Kidney (tissue), 14 donors: ENCODE data around the gene MYO7B. TPM values are rescaled to one million over a fixed set of nuclear protein-coding genes. Genes with fewer than 3 reads are reported as not detected.

Experiments used
- DNase-seq, 5 donors: peaks; one replicate each; pipeline ENCODE4 v3.0.0-alpha.2; 2013 to 2020
- FAIRE-seq: peaks from 2 replicates; lab custom pipeline; 2012; peaks lifted over from hg19 to GRCh38; lab: Jason Lieb, UNC
- H3K27ac ChIP-seq, 2 donors: one replicate each; pipeline ENCODE4 v1.7.0; 2013; ENCODE audit warnings: low read depth in 2 of 2, low read length in 2 of 2, inconsistent platforms in 1 of 2
- H3K27me3 ChIP-seq: one replicate; pipeline ENCODE4 v1.7.1; 2013; ENCODE audit warnings: low read length, inconsistent platforms; ENCODE audit not compliant: control insufficient read depth, insufficient read depth
- H3K36me3 ChIP-seq, 3 donors: one replicate each; pipeline versions ENCODE4 v1.7.0 to v1.7.1; 2013; ENCODE audit warnings: low read length in 3 of 3, control low read depth in 1 of 3, inconsistent platforms in 1 of 3; ENCODE audit not compliant: insufficient read depth in 3 of 3, control insufficient read depth in 2 of 3
- H3K4me1 ChIP-seq, 3 donors: one replicate each; pipeline versions ENCODE4 v1.7.0 to v1.7.1; 2013; ENCODE audit warnings: low read length in 3 of 3, inconsistent platforms in 1 of 3, low read depth in 1 of 3; ENCODE audit not compliant: control insufficient read depth in 2 of 3, insufficient read depth in 2 of 3
- H3K4me3 ChIP-seq, 3 donors: one replicate each; pipeline versions ENCODE4 v1.7.0 to v1.8.1; 2013; ENCODE audit warnings: low read length in 3 of 3, control low read depth in 1 of 3, inconsistent platforms in 1 of 3
- H3K9ac ChIP-seq, 3 donors: one replicate each; pipeline versions ENCODE4 v1.7.0 to v1.7.1; 2013; ENCODE audit warnings: low read length in 3 of 3, control low read depth in 1 of 3, inconsistent platforms in 1 of 3
- H3K9me3 ChIP-seq, 3 donors: one replicate each; pipeline versions ENCODE4 v1.7.0 to v1.7.1; 2013; ENCODE audit warnings: low read length in 3 of 3, control low read depth in 1 of 3, inconsistent platforms in 1 of 3; ENCODE audit not compliant: control insufficient read depth in 2 of 3, insufficient read depth in 1 of 3
- intact Hi-C: fragments of 100-400 bp; cut with DNase I; formaldehyde crosslinking; loops from one replicate; pipeline ENCODE4 v1.11.1; 2022
- polyA plus RNA-seq: library from polyadenylated mRNA; stranded (reverse); fragments of 350-450 nt; fragmentation: Illumina TruSeq; extraction: RNeasy Lipid Tissue Mini Kit (QIAGEN cat#74804); gene quantifications from one replicate; pipeline ENCODE4 v1.2.3, GENCODE V29; 2014; ENCODE audit warnings: low read depth, low replicate concordance; ENCODE audit not compliant: insufficient read depth
- total RNA-seq: library from RNA; stranded (reverse); fragmentation: NEBNext Ultra II Directional; extraction: Animal tissue kit (Norgen Biotek cat#: 25700); gene quantifications from one replicate; pipeline ENCODE4 v1.2.1, GENCODE V29; 2021
- TF ChIP-seq, protein P1 (sequence below): IDR thresholded peaks from 3 replicates; pipeline ENCODE4 v1.5.1; 2012; ENCODE audit warnings: mild to moderate bottlenecking, moderate library complexity, borderline replicate concordance; ENCODE audit not compliant: insufficient read depth; ENCODE audit errors: extremely low read depth
- donor health status: control.
- donor health status: control.
- donor health status: control.
- donor health status: control.
- donor health status: control.
- donor health status: DM: yes; HTN: yes; CAD: no.
- donor health status: Normal renal cell carcinoma (clear cell type).

Gene MYO7B
- total and polyA plus RNA-seq, 2 donors from 2014 or later, result 11.0 to 22.2 TPM

GRCh38 chr2:127669056-127669455 is 133.6 kb downstream of the MYO7B start:
- intact Hi-C loops, result no loop called here
- H3K4me1 ChIP-seq, result peaks cover 0 to 6% (median 0%) of the 10 kb centered on the region in 3 donors
- no peaks in the 10 kb centered on the region for H3K9me3 ChIP-seq
- FAIRE-seq (no peak), DNase-seq (no peak)
- H3K27ac ChIP-seq, result no peak overlapping the region
- H3K27me3 ChIP-seq, result no peaks in the 10 kb centered on the region
- H3K4me3 ChIP-seq, result no peak overlapping the region
- no peak overlapping the region for H3K9ac ChIP-seq
- H3K36me3 ChIP-seq, result no peaks in the 10 kb centered on the region
- TF ChIP-seq, protein P1, sequence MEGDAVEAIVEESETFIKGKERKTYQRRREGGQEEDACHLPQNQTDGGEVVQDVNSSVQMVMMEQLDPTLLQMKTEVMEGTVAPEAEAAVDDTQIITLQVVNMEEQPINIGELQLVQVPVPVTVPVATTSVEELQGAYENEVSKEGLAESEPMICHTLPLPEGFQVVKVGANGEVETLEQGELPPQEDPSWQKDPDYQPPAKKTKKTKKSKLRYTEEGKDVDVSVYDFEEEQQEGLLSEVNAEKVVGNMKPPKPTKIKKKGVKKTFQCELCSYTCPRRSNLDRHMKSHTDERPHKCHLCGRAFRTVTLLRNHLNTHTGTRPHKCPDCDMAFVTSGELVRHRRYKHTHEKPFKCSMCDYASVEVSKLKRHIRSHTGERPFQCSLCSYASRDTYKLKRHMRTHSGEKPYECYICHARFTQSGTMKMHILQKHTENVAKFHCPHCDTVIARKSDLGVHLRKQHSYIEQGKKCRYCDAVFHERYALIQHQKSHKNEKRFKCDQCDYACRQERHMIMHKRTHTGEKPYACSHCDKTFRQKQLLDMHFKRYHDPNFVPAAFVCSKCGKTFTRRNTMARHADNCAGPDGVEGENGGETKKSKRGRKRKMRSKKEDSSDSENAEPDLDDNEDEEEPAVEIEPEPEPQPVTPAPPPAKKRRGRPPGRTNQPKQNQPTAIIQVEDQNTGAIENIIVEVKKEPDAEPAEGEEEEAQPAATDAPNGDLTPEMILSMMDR, result no peak

DNA sequence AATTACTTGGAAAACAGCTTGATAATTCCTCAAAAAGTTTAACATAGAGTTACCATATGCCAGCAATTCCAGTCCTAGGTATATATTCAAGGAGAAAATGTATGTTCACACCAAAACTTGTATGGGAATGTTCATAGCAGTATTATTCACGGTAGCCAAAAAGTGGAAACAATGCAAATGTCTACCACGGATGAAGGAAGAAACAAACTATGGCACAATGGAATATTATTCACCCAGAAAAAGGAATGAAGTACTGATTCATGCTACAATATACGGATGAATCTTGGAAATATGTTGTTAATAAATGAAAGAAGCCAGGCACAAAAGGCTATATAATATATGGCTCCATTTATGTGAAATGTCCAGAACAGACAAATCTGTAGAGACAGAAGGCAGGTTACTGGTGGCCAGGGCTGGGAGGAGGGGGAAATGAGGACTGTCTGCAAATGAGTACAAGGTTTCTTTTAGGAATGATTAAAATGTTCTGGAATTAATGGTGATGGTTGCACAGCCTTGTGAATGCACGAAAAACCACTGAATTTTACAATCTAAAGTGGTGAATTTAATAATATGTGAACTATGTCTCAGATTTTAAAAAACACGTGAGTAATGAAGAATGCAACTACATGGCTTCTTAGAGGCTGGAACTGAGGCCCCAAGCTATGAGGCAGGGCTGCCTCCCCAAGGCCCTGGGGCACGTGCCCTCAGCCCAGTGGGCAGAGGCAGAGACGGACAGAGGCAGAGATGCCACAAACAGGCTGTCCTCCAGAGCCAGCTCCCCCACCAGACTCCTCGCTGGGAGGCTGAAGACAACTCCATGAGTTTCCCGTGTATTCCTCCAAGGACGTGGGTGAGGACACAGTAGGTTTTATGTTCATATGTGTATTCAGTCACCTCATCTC is 134.8 kb downstream of the MYO7B start:
- Histone ChIP-seq H3K4me3 (no peak overlapping the region), H3K27ac (no peak overlapping the region), H3K27me3 (no peaks in the 10 kb centered on the region), H3K9me3 (no peaks in the 10 kb centered on the region), H3K36me3 (no peaks in the 10 kb centered on the region), H3K4me1 (peaks cover 0 to 8% (median 0%) of the 10 kb centered on the region in 3 donors), H3K9ac (no peak overlapping the region)
- TF ChIP-seq, protein P1, result no peak
- DNase-seq (no peak), FAIRE-seq (no peak)
- intact Hi-C loops, result no loop called here

DNA sequence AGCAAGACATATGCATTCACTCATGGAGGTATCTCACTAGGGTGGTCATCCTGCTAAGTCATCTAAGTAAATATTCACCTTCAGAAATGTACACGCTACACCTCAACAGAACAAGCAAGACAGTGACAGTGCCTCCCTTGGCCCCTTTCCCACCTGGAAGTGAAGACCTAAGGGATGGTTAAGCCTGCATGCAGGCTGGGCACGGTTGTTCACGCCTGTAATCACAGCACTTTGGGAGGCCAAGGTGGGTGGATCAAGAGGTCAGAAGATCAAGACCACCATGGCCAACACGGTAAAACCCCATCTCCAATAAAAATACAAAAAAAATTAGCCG is 135.4 kb downstream of the MYO7B start:
- TF ChIP-seq, protein P1, result no peak
- Histone ChIP-seq H3K9me3 (no peaks in the 10 kb centered on the region), H3K4me3 (no peak overlapping the region), H3K27me3 (no peaks in the 10 kb centered on the region), H3K27ac (no peak overlapping the region), H3K9ac (no peak overlapping the region), H3K36me3 (no peaks in the 10 kb centered on the region), H3K4me1 (peaks cover 0 to 9% (median 0%) of the 10 kb centered on the region in 3 donors)
- intact Hi-C loops, result no loop called here
- no peak for FAIRE-seq
- DNase-seq, result no peak
